Measurements from ENCODE around the gene PRLR.

PRLR gene

GRCh38 chr5:35096216-35096615 is 134.1 kb downstream of the PRLR start:
- H3F3A ChIP-seq (ENCODE audit: insufficient read depth, low read length), result no peaks in the 10 kb centered on the region
- no peak for DNase-seq
- H3K4me2 ChIP-seq (ENCODE audit: low read depth, low read length), result no peak overlapping the region
- no peak overlapping the region for H2AFZ ChIP-seq (ENCODE audit: low read length)
- H3K27me3 ChIP-seq (replicated peaks; ENCODE audit: insufficient read depth, low read length), result no peaks in the 10 kb centered on the region
- H3K27ac ChIP-seq (ENCODE audit: low read length), result no peak overlapping the region
- H4K20me1 ChIP-seq (ENCODE audit: insufficient read depth, low read length), result no peaks in the 10 kb centered on the region
- H3K79me2 ChIP-seq (ENCODE audit: low read length), result no peaks in the 10 kb centered on the region
- H3K36me3 ChIP-seq (replicated peaks; ENCODE audit: insufficient read depth, low read length), result no peaks in the 10 kb centered on the region
- H3K4me1 ChIP-seq (ENCODE audit: low read length), result no peaks in the 10 kb centered on the region
- no peaks in the 10 kb centered on the region for H3K9me3 ChIP-seq (replicated peaks; ENCODE audit: insufficient read depth, low read length)
- no peak overlapping the region for H3K9ac ChIP-seq (ENCODE audit: low read length)
- H3K9me2 ChIP-seq (replicated peaks; ENCODE audit: insufficient read depth, low read length), result no peaks in the 10 kb centered on the region
- TF ChIP-seq EZH2phosphoT487 (IDR thresholded peaks at IDR 0.05; ENCODE audit: low read length), result no peak
- TF ChIP-seq EZH2 (optimal IDR thresholded peaks at IDR 0.05; ENCODE audit: low read depth, low read length), result no peak
- TF ChIP-seq CTCF (IDR thresholded peaks at IDR 0.05; ENCODE audit: low read length), result no peak
- H3K4me3 ChIP-seq (ENCODE audit: low read length), result no peak overlapping the region

GRCh38 chr5:35095366-35095765 is 134.9 kb downstream of the PRLR start:
- H3K9me3 ChIP-seq (replicated peaks; ENCODE audit: insufficient read depth, low read length), result no peaks in the 10 kb centered on the region
- no peaks in the 10 kb centered on the region for H3K9me2 ChIP-seq (replicated peaks; ENCODE audit: insufficient read depth, low read length)
- no peaks in the 10 kb centered on the region for H3K27me3 ChIP-seq (replicated peaks; ENCODE audit: insufficient read depth, low read length)
- H3K4me1 ChIP-seq (ENCODE audit: low read length), result no peaks in the 10 kb centered on the region
- no peak for DNase-seq
- H4K20me1 ChIP-seq (ENCODE audit: insufficient read depth, low read length), result no peaks in the 10 kb centered on the region
- no peak overlapping the region for H2AFZ ChIP-seq (ENCODE audit: low read length)
- no peaks in the 10 kb centered on the region for H3K36me3 ChIP-seq (replicated peaks; ENCODE audit: insufficient read depth, low read length)
- TF ChIP-seq EZH2phosphoT487 (IDR thresholded peaks at IDR 0.05; ENCODE audit: low read length) (no peak), CTCF (IDR thresholded peaks at IDR 0.05; ENCODE audit: low read length) (no peak), EZH2 (optimal IDR thresholded peaks at IDR 0.05; ENCODE audit: low read depth, low read length) (no peak)
- no peak overlapping the region for H3K4me3 ChIP-seq (ENCODE audit: low read length)
- no peak overlapping the region for H3K27ac ChIP-seq (ENCODE audit: low read length)
- no peaks in the 10 kb centered on the region for H3F3A ChIP-seq (ENCODE audit: insufficient read depth, low read length)
- no peak overlapping the region for H3K4me2 ChIP-seq (ENCODE audit: low read depth, low read length)
- H3K9ac ChIP-seq (ENCODE audit: low read length), result no peak overlapping the region
- H3K79me2 ChIP-seq (ENCODE audit: low read length), result no peaks in the 10 kb centered on the region

GRCh38 chr5:35094948-35095347 is 135.3 kb downstream of the PRLR start:
- H3K9me3 ChIP-seq (replicated peaks; ENCODE audit: insufficient read depth, low read length), result no peaks in the 10 kb centered on the region
- H3K9ac ChIP-seq (ENCODE audit: low read length), result no peak overlapping the region

More at GRCh38 chr5:35094948-35095347, 135.3 kb downstream of the PRLR start:
- Histone ChIP-seq H3K9me2 (replicated peaks; ENCODE audit: insufficient read depth, low read length) (no peaks in the 10 kb centered on the region), H3K79me2 (ENCODE audit: low read length) (no peaks in the 10 kb centered on the region), H3K36me3 (replicated peaks; ENCODE audit: insufficient read depth, low read length) (no peaks in the 10 kb centered on the region), H4K20me1 (ENCODE audit: insufficient read depth, low read length) (no peaks in the 10 kb centered on the region), H3K4me2 (ENCODE audit: low read depth, low read length) (no peak overlapping the region), H3K27ac (ENCODE audit: low read length) (no peak overlapping the region), H3F3A (ENCODE audit: insufficient read depth, low read length) (no peaks in the 10 kb centered on the region), H2AFZ (ENCODE audit: low read length) (no peak overlapping the region), H3K4me3 (ENCODE audit: low read length) (no peak overlapping the region), H3K4me1 (ENCODE audit: low read length) (no peaks in the 10 kb centered on the region), H3K27me3 (replicated peaks; ENCODE audit: insufficient read depth, low read length) (no peaks in the 10 kb centered on the region)
- no peak for DNase-seq
- TF ChIP-seq CTCF (IDR thresholded peaks at IDR 0.05; ENCODE audit: low read length) (no peak), EZH2 (optimal IDR thresholded peaks at IDR 0.05; ENCODE audit: low read depth, low read length) (no peak), EZH2phosphoT487 (IDR thresholded peaks at IDR 0.05; ENCODE audit: low read length) (no peak)

Measured in MM.1S (cell line).